Endodermal cell (in vitro differentiated cells): Measurements from ENCODE around the gene PPM1J. TPM values are rescaled to one million over a fixed set of nuclear protein-coding genes. Genes with fewer than 3 reads are reported as not detected.
A peak's percentile ranks its signal among the peaks of the same experiment; 100 is the strongest.

Experiments used
- DNase-seq: peaks from one replicate; pipeline ENCODE4 v3.0.0-alpha.2; 2017
- H3K27ac ChIP-seq: 2 replicates; pipeline ENCODE4 v1.5.1; 2013; ENCODE audit warnings: mild to moderate bottlenecking, low read depth, low read length, moderate library complexity
- H3K27me3 ChIP-seq: 2 replicates; pipeline ENCODE4 v1.6.1; 2013; ENCODE audit warnings: mild to moderate bottlenecking, low read length, moderate library complexity; ENCODE audit not compliant: insufficient read depth, control insufficient read depth, poor library complexity, severe bottlenecking
- H3K36me3 ChIP-seq: 2 replicates; pipeline ENCODE4 v1.7.0; 2013; ENCODE audit warnings: mild to moderate bottlenecking, low read length, moderate library complexity; ENCODE audit not compliant: control insufficient read depth, insufficient read depth
- H3K4me1 ChIP-seq: one replicate; pipeline ENCODE4 v1.7.0; 2013; ENCODE audit warnings: low read length; ENCODE audit not compliant: control insufficient read depth, insufficient read depth
- H3K4me3 ChIP-seq: 2 replicates; pipeline ENCODE4 v1.5.1; 2013; ENCODE audit warnings: mild to moderate bottlenecking, low read length, moderate library complexity
- H3K9ac ChIP-seq: 2 replicates; pipeline ENCODE4 v1.6.1; 2013; ENCODE audit warnings: mild to moderate bottlenecking, low read length, moderate library complexity; ENCODE audit not compliant: poor library complexity, severe bottlenecking; ENCODE audit errors: extremely low read depth
- H3K9me3 ChIP-seq: 2 replicates; pipeline ENCODE4 v1.6.1; 2013; ENCODE audit warnings: mild to moderate bottlenecking, low read length, moderate library complexity; ENCODE audit not compliant: control insufficient read depth
- H3K27ac Mint-ChIP-seq: 2 replicates; pipeline ENCODE4 v1.8.0; 2020; ENCODE audit warnings: mixed read lengths
- H3K27me3 Mint-ChIP-seq: 2 replicates; pipeline ENCODE4 v1.8.0; 2021; ENCODE audit warnings: mild to moderate bottlenecking, mixed read lengths; ENCODE audit not compliant: insufficient read depth
- H3K36me3 Mint-ChIP-seq: 2 replicates; pipeline ENCODE4 v1.8.0; 2020; ENCODE audit warnings: low read depth, mixed read lengths
- H3K4me1 Mint-ChIP-seq: 2 replicates; pipeline ENCODE4 v1.8.0; 2020; ENCODE audit warnings: mixed read lengths
- H3K4me3 Mint-ChIP-seq: 2 replicates; pipeline ENCODE4 v1.8.0; 2020; ENCODE audit warnings: mild to moderate bottlenecking, moderate library complexity, mixed read lengths
- H3K9me3 Mint-ChIP-seq: 2 replicates; pipeline ENCODE4 v1.8.0; 2020; ENCODE audit warnings: mild to moderate bottlenecking, mixed read lengths
- WGBS, 2 experiments: methylation state at CpG; one replicate each; pipeline versions ENCODE4 v1.1.5 to v1.1.7; 2013; ENCODE audit warnings: missing lambda C conversion rate in 2 of 2, mixed read lengths in 1 of 2; ENCODE audit not compliant: insufficient coverage in 1 of 2, insufficient read length in 1 of 2; 5-methylcytosine and 5-hydroxymethylcytosine counted together
- total RNA-seq, 2 donors: library from RNA; stranded (reverse); fragmentation: NEBNext Ultra II Directional in 1 of 2; extraction: Animal tissue kit (Norgen Biotek cat#: 25700) in 1 of 2; gene quantifications; 2 replicates in 1 of 2; 3 replicates in 1 of 2; pipeline ENCODE4 v1.2.1, GENCODE V29; 2021
- TF ChIP-seq, protein P1 (sequence below): fragments of 200-600 bp; sonication (generic); conservative IDR thresholded peaks from 2 replicates; pipeline ENCODE4 v1.5.0; 2021; ENCODE audit warnings: antibody characterized with exemption, mild to moderate bottlenecking

PPM1J gene
- total RNA-seq, 2 donors from 2014 or later, result 3.1 to 5.7 TPM

DNA sequence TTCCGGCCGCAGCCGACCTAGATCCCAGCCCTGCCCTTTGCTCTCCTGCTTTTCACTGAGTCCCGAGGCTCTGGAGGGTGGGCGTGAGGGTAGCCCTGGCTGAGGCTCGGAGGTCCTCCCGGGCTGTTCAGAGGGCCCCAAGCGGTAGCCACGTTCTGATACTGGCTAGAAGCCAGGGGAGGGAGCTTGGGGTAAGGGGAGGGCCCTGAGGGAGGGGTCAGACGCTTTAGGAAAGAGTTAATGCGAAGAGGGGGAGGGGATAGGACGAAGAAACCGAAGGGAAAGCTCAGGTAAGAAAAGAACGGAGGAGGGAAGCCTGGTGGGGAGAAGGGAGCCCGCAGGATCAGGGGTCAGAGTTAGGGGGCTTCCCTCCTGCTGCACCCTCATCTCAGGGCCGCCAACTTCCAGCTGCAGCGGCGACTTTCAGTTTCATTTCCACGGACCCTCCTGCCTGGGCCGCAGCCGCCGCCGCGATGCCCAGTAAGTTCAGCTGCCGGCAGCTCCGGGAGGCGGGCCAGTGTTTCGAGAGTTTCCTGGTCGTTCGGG is 40.6 kb downstream of the PPM1J start, which contains the start of gene MOV10:
TSS of gene MOV10 (plus strand) at position 220 of the 546 bp plus-strand sequence. CDS start at position 474, 254 bp downstream.
- TF ChIP-seq, protein P1, sequence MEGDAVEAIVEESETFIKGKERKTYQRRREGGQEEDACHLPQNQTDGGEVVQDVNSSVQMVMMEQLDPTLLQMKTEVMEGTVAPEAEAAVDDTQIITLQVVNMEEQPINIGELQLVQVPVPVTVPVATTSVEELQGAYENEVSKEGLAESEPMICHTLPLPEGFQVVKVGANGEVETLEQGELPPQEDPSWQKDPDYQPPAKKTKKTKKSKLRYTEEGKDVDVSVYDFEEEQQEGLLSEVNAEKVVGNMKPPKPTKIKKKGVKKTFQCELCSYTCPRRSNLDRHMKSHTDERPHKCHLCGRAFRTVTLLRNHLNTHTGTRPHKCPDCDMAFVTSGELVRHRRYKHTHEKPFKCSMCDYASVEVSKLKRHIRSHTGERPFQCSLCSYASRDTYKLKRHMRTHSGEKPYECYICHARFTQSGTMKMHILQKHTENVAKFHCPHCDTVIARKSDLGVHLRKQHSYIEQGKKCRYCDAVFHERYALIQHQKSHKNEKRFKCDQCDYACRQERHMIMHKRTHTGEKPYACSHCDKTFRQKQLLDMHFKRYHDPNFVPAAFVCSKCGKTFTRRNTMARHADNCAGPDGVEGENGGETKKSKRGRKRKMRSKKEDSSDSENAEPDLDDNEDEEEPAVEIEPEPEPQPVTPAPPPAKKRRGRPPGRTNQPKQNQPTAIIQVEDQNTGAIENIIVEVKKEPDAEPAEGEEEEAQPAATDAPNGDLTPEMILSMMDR, result no peak
- Mint-ChIP-seq H3K27ac (peak within 1 kb of the TSS; percentile 93), H3K9me3 (no peaks in the 10 kb centered on the region), H3K4me3 (peak within 1 kb of the TSS; percentile 93), H3K4me1 (peaks cover 28% of the 10 kb centered on the region), H3K36me3 (peaks cover 33% of the 10 kb centered on the region), H3K27me3 (peaks cover 14% of the 10 kb centered on the region)
- Histone ChIP-seq H3K9me3 (no peaks in the 10 kb centered on the region), H3K4me1 (no peaks in the 10 kb centered on the region), H3K27ac (peak within 1 kb of the TSS; percentile 9), H3K27me3 (no peaks in the 10 kb centered on the region), H3K9ac (peak within 1 kb of the TSS; percentile 82), H3K36me3 (peaks cover 31% of the 10 kb centered on the region), H3K4me3 (peak within 1 kb of the TSS; percentile 77)
- peak; percentile 89 for DNase-seq
- 0% methylated on average over 15 to 30 of the region's 30 CpGs for WGBS, 2 experiments

DNA sequence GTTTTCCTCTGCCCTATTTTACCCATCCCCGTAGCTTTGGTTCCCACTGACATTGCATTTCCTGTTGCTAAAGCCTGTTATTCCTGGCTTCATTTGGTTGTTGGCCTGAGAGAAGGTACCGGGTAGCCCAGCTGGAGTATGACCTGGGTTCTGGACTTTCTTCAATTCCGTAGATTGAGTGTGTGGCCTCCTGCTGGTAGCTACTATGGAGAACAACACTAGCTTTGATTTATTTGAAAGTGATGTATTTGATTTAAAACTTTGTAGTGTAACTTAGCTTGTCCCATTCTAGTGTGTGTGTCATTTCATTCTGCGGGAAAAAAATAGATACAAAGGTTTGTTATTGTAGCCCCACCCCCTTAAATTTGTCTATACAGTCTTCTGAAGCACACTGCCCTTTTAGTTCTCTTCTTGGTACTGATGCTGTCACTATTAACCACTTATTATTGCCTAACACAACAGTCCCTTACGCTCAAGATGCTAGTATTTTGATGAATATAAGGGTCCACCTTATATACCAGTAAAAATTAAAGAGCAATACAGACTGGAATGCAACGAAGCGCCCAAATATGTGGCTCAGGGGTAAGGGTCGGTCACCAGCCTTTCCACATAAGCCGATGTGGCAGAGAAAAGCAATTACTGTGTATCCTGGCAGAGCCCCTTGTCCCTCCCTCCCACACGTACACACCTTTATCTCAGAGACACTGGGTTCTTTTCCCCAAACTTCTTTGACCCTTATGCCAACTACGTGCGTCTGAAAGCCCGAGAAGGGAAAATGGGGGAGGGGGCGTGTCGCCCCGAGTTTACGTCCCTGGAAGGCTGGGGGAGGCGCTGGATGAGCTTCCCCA is 41.3 kb downstream of the PPM1J start:
- H3K36me3 ChIP-seq, result peaks cover 38% of the 10 kb centered on the region
- 30 to 33% methylated on average over 12 to 18 of the region's 18 CpGs for WGBS, 2 experiments
- TF ChIP-seq, protein P1, result peak; percentile 68
- Mint-ChIP-seq H3K27ac (peak overlapping the region; percentile 91), H3K9me3 (no peaks in the 10 kb centered on the region), H3K27me3 (peaks cover 14% of the 10 kb centered on the region), H3K4me1 (peaks cover 28% of the 10 kb centered on the region), H3K4me3 (peak overlapping the region; percentile 93), H3K36me3 (peaks cover 39% of the 10 kb centered on the region)
- DNase-seq, result no peak
- no peak overlapping the region for H3K27ac ChIP-seq
- H3K4me3 ChIP-seq, result peak overlapping the region; percentile 77
- peak overlapping the region; percentile 82 for H3K9ac ChIP-seq
- no peaks in the 10 kb centered on the region for H3K4me1 ChIP-seq
- no peaks in the 10 kb centered on the region for H3K27me3 ChIP-seq
- no peaks in the 10 kb centered on the region for H3K9me3 ChIP-seq

DNA sequence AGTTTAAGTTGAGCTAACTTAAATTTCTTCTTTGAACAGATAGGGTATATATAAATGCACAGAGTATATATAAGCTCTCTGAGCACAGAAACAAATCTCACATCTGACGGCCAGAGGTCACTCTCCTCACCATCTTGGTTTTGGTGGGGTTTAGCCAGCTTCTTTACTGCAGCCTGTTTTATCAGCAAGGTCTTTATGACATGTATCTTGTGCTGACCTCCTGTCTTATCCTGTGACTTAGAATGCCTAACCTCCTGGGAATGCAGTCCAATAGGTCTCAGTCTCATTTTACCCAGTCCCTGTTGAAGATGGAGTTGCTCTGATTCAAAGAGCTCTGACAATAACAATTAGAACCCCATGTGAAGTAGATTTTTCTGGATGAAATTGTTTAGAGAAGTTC is 42.3 kb downstream of the PPM1J start:
- no peaks in the 10 kb centered on the region for H3K27me3 ChIP-seq
- no peak overlapping the region for H3K9ac ChIP-seq
- H3K27ac Mint-ChIP-seq, result peak overlapping the region; percentile 28
- TF ChIP-seq, protein P1, result no peak
- H3K4me1 ChIP-seq, result no peaks in the 10 kb centered on the region
- WGBS, 2 experiments, result 83 to 85% methylated on average over 1 of the region's 1 CpG
- H3K36me3 ChIP-seq, result peaks cover 47% of the 10 kb centered on the region
- no peak overlapping the region for H3K4me3 ChIP-seq
- H3K27ac ChIP-seq, result no peak overlapping the region
- H3K36me3 Mint-ChIP-seq, result peaks cover 45% of the 10 kb centered on the region
- peaks cover 14% of the 10 kb centered on the region for H3K27me3 Mint-ChIP-seq
- H3K4me1 Mint-ChIP-seq, result peaks cover 24% of the 10 kb centered on the region
- no peak for DNase-seq
- H3K9me3 Mint-ChIP-seq, result no peaks in the 10 kb centered on the region
- H3K4me3 Mint-ChIP-seq, result no peak overlapping the region
- H3K9me3 ChIP-seq, result no peaks in the 10 kb centered on the region
